ENCODE data around the gene SPIC.

Gene SPIC

GRCh38 chr12:101474248-101474647 is 888 bp upstream of the SPIC start:
- DNase-seq (ENCODE audit: insufficient read length, low spot score) (no peak), FAIRE-seq (no peak)
- TF ChIP-seq POU2F2 (IDR thresholded peaks at IDR 0.05; ENCODE audit: low read depth, low read length), result no peak
- TF ChIP-seq POLR2AphosphoS5 (IDR thresholded peaks at IDR 0.05; ENCODE audit: low read depth, low read length), result no peak
- TF ChIP-seq POLR2A (IDR thresholded peaks at IDR 0.05; ENCODE audit: low read depth, low read length), result no peak
- no peak for TF ChIP-seq PAX5 (IDR thresholded peaks at IDR 0.05; ENCODE audit: insufficient read depth, low read length, severe bottlenecking)
- TF ChIP-seq SPI1 (IDR thresholded peaks at IDR 0.05; ENCODE audit: low read depth, low read length), result no peak
- TF ChIP-seq TAF1 (IDR thresholded peaks at IDR 0.05; ENCODE audit: low read depth, low read length), result no peak

- DNase-seq (ENCODE audit: insufficient read length, low spot score) (no peak), FAIRE-seq (no peak)
- TF ChIP-seq SPI1 (IDR thresholded peaks at IDR 0.05; ENCODE audit: low read depth, low read length), result no peak
- TF ChIP-seq POLR2A (IDR thresholded peaks at IDR 0.05; ENCODE audit: low read depth, low read length), result no peak
- TF ChIP-seq POU2F2 (IDR thresholded peaks at IDR 0.05; ENCODE audit: low read depth, low read length), result no peak
- TF ChIP-seq PAX5 (IDR thresholded peaks at IDR 0.05; ENCODE audit: insufficient read depth, low read length, severe bottlenecking), result no peak
- TF ChIP-seq TAF1 (IDR thresholded peaks at IDR 0.05; ENCODE audit: low read depth, low read length), result no peak
- no peak for TF ChIP-seq POLR2AphosphoS5 (IDR thresholded peaks at IDR 0.05; ENCODE audit: low read depth, low read length)
These were observed 692 bp downstream of the SPIC start for GRCh38 chr12:101475751-101476305.

DNA sequence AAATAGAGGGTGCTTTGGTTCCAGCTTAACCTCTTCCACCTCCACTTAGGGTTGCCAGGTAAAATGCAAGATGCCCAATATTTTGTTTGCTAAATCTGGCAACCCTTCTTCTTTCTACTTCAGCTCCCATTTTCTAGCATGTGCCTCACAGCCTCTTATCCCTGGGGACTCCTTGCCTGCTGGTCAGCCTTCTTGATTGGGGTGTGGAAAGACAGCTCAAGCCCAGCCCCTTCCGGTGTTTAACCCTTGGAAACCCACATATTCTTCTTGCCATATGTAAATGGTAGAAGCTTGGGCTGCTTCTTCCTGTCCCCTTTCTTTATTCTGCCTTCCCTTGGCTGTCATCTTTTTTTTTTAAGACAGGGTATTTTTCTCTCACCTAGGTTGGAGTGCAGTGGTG is 5.7 kb downstream of the SPIC start:
- no peak for DNase-seq (ENCODE audit: insufficient read length, low spot score)
- no peak for TF ChIP-seq POU2F2 (IDR thresholded peaks at IDR 0.05; ENCODE audit: low read depth, low read length)
- TF ChIP-seq SPI1 (IDR thresholded peaks at IDR 0.05; ENCODE audit: low read depth, low read length), result no peak
- TF ChIP-seq PAX5 (IDR thresholded peaks at IDR 0.05; ENCODE audit: insufficient read depth, low read length, severe bottlenecking), result no peak
- no peak for TF ChIP-seq POLR2A (IDR thresholded peaks at IDR 0.05; ENCODE audit: low read depth, low read length)
- no peak for TF ChIP-seq POLR2AphosphoS5 (IDR thresholded peaks at IDR 0.05; ENCODE audit: low read depth, low read length)
- TF ChIP-seq TAF1 (IDR thresholded peaks at IDR 0.05; ENCODE audit: low read depth, low read length), result no peak
- no peak for FAIRE-seq

- DNase-seq (ENCODE audit: insufficient read length, low spot score) (no peak), FAIRE-seq (no peak)
- TF ChIP-seq POU2F2 (IDR thresholded peaks at IDR 0.05; ENCODE audit: low read depth, low read length), result no peak
- TF ChIP-seq SPI1 (IDR thresholded peaks at IDR 0.05; ENCODE audit: low read depth, low read length), result no peak
- no peak for TF ChIP-seq POLR2A (IDR thresholded peaks at IDR 0.05; ENCODE audit: low read depth, low read length)
- no peak for TF ChIP-seq PAX5 (IDR thresholded peaks at IDR 0.05; ENCODE audit: insufficient read depth, low read length, severe bottlenecking)
- TF ChIP-seq POLR2AphosphoS5 (IDR thresholded peaks at IDR 0.05; ENCODE audit: low read depth, low read length), result no peak
- no peak for TF ChIP-seq TAF1 (IDR thresholded peaks at IDR 0.05; ENCODE audit: low read depth, low read length)
These were observed 9.9 kb downstream of the SPIC start for GRCh38 chr12:101485021-101485420.

DNA sequence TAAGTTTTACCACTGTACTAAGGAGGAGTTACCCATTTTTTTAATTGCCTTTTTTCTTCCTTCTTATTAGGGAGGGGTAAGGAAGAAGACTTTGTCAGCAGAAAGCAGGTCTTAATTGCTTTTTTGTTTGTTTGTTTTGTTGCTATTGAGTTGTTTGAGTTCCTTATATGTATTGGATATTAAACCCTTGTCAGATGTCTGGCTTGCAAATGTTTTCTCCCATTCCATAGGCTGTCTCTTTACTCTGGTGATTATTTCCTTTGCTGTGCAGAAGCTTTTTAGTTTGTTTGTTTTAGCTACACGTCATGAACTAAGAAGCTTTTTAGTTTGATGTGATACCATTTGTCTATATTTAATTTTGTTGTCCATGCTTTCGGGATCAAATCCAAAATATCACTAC is 13.3 kb downstream of the SPIC start:
- no peak for TF ChIP-seq POLR2AphosphoS5 (IDR thresholded peaks at IDR 0.05; ENCODE audit: low read depth, low read length)
- TF ChIP-seq POLR2A (IDR thresholded peaks at IDR 0.05; ENCODE audit: low read depth, low read length), result no peak
- TF ChIP-seq PAX5 (IDR thresholded peaks at IDR 0.05; ENCODE audit: insufficient read depth, low read length, severe bottlenecking), result no peak
- no peak for TF ChIP-seq SPI1 (IDR thresholded peaks at IDR 0.05; ENCODE audit: low read depth, low read length)
- no peak for TF ChIP-seq TAF1 (IDR thresholded peaks at IDR 0.05; ENCODE audit: low read depth, low read length)
- TF ChIP-seq POU2F2 (IDR thresholded peaks at IDR 0.05; ENCODE audit: low read depth, low read length), result no peak
- no peak for FAIRE-seq
- DNase-seq (ENCODE audit: insufficient read length, low spot score), result no peak

DNA sequence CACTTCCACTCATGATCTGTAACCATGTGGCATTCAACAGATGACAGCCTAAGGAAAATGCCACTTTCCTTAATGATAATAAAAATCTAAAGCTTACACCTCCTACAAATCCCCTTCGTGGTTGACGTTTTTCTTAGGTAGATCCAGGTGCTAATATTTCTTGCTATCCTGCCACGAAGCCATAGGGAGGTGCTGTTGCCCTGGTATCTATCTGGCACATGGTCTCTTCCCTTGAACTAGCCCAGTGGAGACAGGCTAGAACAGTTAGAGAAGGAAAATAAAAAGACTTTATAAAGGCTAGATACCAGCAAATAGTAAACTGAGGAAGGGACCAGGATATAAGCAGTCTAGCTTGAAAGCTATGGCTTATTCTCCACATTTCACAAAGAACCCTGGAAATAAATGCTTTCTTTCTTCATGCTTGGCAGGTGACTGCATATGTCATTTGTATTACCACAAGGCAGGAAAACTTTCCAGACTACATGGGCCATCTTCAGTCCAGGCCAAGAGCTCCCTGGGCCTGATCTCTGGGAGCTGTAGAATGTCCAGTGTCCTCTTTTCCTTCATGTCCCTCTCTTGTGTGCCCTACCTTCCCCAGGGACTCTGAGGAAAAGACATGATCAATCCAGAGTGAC is 15.3 kb downstream of the SPIC start:
- DNase-seq (ENCODE audit: insufficient read length, low spot score) (peak; percentile 20), FAIRE-seq (peak; percentile 69)
- TF ChIP-seq POU2F2 (IDR thresholded peaks at IDR 0.05; ENCODE audit: low read depth, low read length) (no peak), POLR2A (IDR thresholded peaks at IDR 0.05; ENCODE audit: low read depth, low read length) (no peak), PAX5 (IDR thresholded peaks at IDR 0.05; ENCODE audit: insufficient read depth, low read length, severe bottlenecking) (no peak), SPI1 (IDR thresholded peaks at IDR 0.05; ENCODE audit: low read depth, low read length) (no peak), TAF1 (IDR thresholded peaks at IDR 0.05; ENCODE audit: low read depth, low read length) (no peak), POLR2AphosphoS5 (IDR thresholded peaks at IDR 0.05; ENCODE audit: low read depth, low read length) (no peak)

- no peak for FAIRE-seq
- TF ChIP-seq SPI1 (IDR thresholded peaks at IDR 0.05; ENCODE audit: low read depth, low read length) (no peak), PAX5 (IDR thresholded peaks at IDR 0.05; ENCODE audit: insufficient read depth, low read length, severe bottlenecking) (no peak), POLR2AphosphoS5 (IDR thresholded peaks at IDR 0.05; ENCODE audit: low read depth, low read length) (no peak), TAF1 (IDR thresholded peaks at IDR 0.05; ENCODE audit: low read depth, low read length) (no peak), POU2F2 (IDR thresholded peaks at IDR 0.05; ENCODE audit: low read depth, low read length) (no peak), POLR2A (IDR thresholded peaks at IDR 0.05; ENCODE audit: low read depth, low read length) (no peak)
- DNase-seq (ENCODE audit: insufficient read length, low spot score), result no peak
These were observed 16.2 kb downstream of the SPIC start for GRCh38 chr12:101491329-101491728.

- no peak for FAIRE-seq
- TF ChIP-seq SPI1 (IDR thresholded peaks at IDR 0.05; ENCODE audit: low read depth, low read length) (no peak), POU2F2 (IDR thresholded peaks at IDR 0.05; ENCODE audit: low read depth, low read length) (no peak), POLR2AphosphoS5 (IDR thresholded peaks at IDR 0.05; ENCODE audit: low read depth, low read length) (no peak), PAX5 (IDR thresholded peaks at IDR 0.05; ENCODE audit: insufficient read depth, low read length, severe bottlenecking) (no peak), TAF1 (IDR thresholded peaks at IDR 0.05; ENCODE audit: low read depth, low read length) (no peak), POLR2A (IDR thresholded peaks at IDR 0.05; ENCODE audit: low read depth, low read length) (no peak)
- DNase-seq (ENCODE audit: insufficient read length, low spot score), result no peak
These were observed 18.4 kb downstream of the SPIC start for GRCh38 chr12:101493556-101493955.

GRCh38 chr12:101498252-101498651 is 23.1 kb downstream of the SPIC start:
- DNase-seq (ENCODE audit: insufficient read length, low spot score), result no peak
- FAIRE-seq, result no peak
- no peak for TF ChIP-seq POLR2AphosphoS5 (IDR thresholded peaks at IDR 0.05; ENCODE audit: low read depth, low read length)
- no peak for TF ChIP-seq SPI1 (IDR thresholded peaks at IDR 0.05; ENCODE audit: low read depth, low read length)
- TF ChIP-seq PAX5 (IDR thresholded peaks at IDR 0.05; ENCODE audit: insufficient read depth, low read length, severe bottlenecking), result no peak
- TF ChIP-seq POLR2A (IDR thresholded peaks at IDR 0.05; ENCODE audit: low read depth, low read length), result no peak
- TF ChIP-seq POU2F2 (IDR thresholded peaks at IDR 0.05; ENCODE audit: low read depth, low read length), result no peak
- TF ChIP-seq TAF1 (IDR thresholded peaks at IDR 0.05; ENCODE audit: low read depth, low read length), result no peak
